K562 (cell line): Measurements from ENCODE around the gene GAPT.

Source experiments
- FOS ChIP-seq: IDR thresholded peaks from 3 replicates; pipeline ENCODE4 v1.6.1; 2011; ENCODE audit not compliant: insufficient read length; ENCODE audit errors: extremely low read depth
- GABPA ChIP-seq: fragments of 200-800 bp; sonication (Bioruptor generic); conservative IDR thresholded peaks from 2 replicates; pipeline ENCODE4 v1.6.1; 2016; ENCODE audit warnings: low read depth, missing genetic modification characterization, missing compliant biosample characterization
- HNRNPK ChIP-seq: fragments of 200-400 bp; formaldehyde crosslinking; IDR thresholded peaks from one replicate; pipeline ENCODE4 v1.6.1; 2018; ENCODE audit warnings: mild to moderate bottlenecking, low read depth, low read length; ENCODE audit not compliant: poor library complexity, severe bottlenecking
- MXI1 ChIP-seq: IDR thresholded peaks from 2 replicates; pipeline ENCODE4 v1.6.1; 2011; ENCODE audit warnings: low read depth, mild to moderate bottlenecking, improper control_type of control experiment, low read length
- YY1 ChIP-seq, 3 experiments: IDR thresholded peaks; 2 replicates each; pipeline ENCODE4 v1.6.1; 2011; ENCODE audit warnings: low read length in 2 of 3, mild to moderate bottlenecking in 2 of 3, moderate library complexity in 2 of 3, borderline replicate concordance in 1 of 3, control low read depth in 1 of 3, low read depth in 1 of 3; ENCODE audit not compliant: insufficient read depth in 3 of 3, insufficient replicate concordance in 2 of 3, control insufficient read depth in 1 of 3, insufficient read length in 1 of 3; ENCODE audit errors: extremely low read depth in 1 of 3
- ZNF778 ChIP-seq: fragments of 450-650 bp; formaldehyde crosslinking; IDR thresholded peaks from 2 replicates; pipeline ENCODE4 v1.4.0; 2020; ENCODE audit warnings: mild to moderate bottlenecking, moderate library complexity
- TF ChIP-seq, protein P1 (sequence below): sonication (generic); formaldehyde crosslinking; IDR thresholded peaks from 2 replicates; pipeline ENCODE4 v1.8.1; 2022; ENCODE audit warnings: missing genetic modification reagents

GRCh38 chr5:58481828-58482227, 9.4 kb upstream of the GAPT start:
- TF ChIP-seq, protein P1, sequence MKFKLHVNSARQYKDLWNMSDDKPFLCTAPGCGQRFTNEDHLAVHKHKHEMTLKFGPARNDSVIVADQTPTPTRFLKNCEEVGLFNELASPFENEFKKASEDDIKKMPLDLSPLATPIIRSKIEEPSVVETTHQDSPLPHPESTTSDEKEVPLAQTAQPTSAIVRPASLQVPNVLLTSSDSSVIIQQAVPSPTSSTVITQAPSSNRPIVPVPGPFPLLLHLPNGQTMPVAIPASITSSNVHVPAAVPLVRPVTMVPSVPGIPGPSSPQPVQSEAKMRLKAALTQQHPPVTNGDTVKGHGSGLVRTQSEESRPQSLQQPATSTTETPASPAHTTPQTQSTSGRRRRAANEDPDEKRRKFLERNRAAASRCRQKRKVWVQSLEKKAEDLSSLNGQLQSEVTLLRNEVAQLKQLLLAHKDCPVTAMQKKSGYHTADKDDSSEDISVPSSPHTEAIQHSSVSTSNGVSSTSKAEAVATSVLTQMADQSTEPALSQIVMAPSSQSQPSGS (CRISPR knock-in tag): no peak
- no peak for TF ChIP-seq FOS
- no peak for TF ChIP-seq MXI1
- TF ChIP-seq YY1 (IDR thresholded peaks at IDR 0.05; ENCODE audit: borderline replicate concordance in 1 of 3, control insufficient read depth in 1 of 3, extremely low read depth in 1 of 3, insufficient read depth in 3 of 3, insufficient read length in 1 of 3, insufficient replicate concordance in 2 of 3, low read depth in 1 of 3, low read length in 2 of 3): no peak
- no peak for TF ChIP-seq ZNF778 (CRISPR knock-in tag)
- TF ChIP-seq HNRNPK: no peak
- TF ChIP-seq GABPA (tag): no peak
